Loucy (cell line): ENCODE measurements around the gene ZBED1.
"Not testable (repeated sequence)": the region's sequence is repeated elsewhere in the genome, so short reads cannot be mapped to it uniquely, and the experiment has no call there.

Source experiments
- H2AFZ ChIP-seq: fragments of 200-600 bp; sonication (generic); 2 replicates; pipeline ENCODE4 v1.6.0; 2016; ENCODE audit warnings: antibody characterized with exemption, mild to moderate bottlenecking, low read length, moderate library complexity
- H3F3A ChIP-seq: fragments of 200-600 bp; 2 replicates; pipeline ENCODE4 v1.6.0; 2016; ENCODE audit warnings: antibody characterized with exemption, low read depth, mild to moderate bottlenecking
- H3K27me3 ChIP-seq: fragments of 200-600 bp; sonication (generic); 2 replicates; pipeline ENCODE4 v1.6.1; 2014; ENCODE audit warnings: low read length, mild to moderate bottlenecking; ENCODE audit not compliant: insufficient read depth, poor library complexity, severe bottlenecking
- H3K36me3 ChIP-seq: fragments of 200-600 bp; sonication (generic); 2 replicates; pipeline ENCODE4 v1.6.1; 2016; ENCODE audit warnings: low read length; ENCODE audit not compliant: insufficient read depth
- H3K4me1 ChIP-seq: fragments of 200-600 bp; sonication (generic); 2 replicates; pipeline ENCODE4 v1.5.1; 2014; ENCODE audit warnings: low read length, mild to moderate bottlenecking; ENCODE audit not compliant: insufficient read depth, poor library complexity, severe bottlenecking
- H3K4me2 ChIP-seq: fragments of 200-600 bp; sonication (generic); 2 replicates; pipeline ENCODE4 v1.6.0; 2014; ENCODE audit warnings: antibody characterized with exemption, low read length, low read depth, mild to moderate bottlenecking; ENCODE audit not compliant: poor library complexity, severe bottlenecking
- H3K4me3 ChIP-seq: fragments of 200-600 bp; sonication (generic); 2 replicates; pipeline ENCODE4 v1.5.1; 2014; ENCODE audit warnings: low read length, mild to moderate bottlenecking, mixed read lengths; ENCODE audit not compliant: poor library complexity, severe bottlenecking
- H3K79me2 ChIP-seq: fragments of 200-600 bp; sonication (generic); 2 replicates; pipeline ENCODE4 v1.6.1; 2014; ENCODE audit warnings: low read length; ENCODE audit not compliant: insufficient read depth
- H3K9ac ChIP-seq: fragments of 200-600 bp; sonication (generic); 2 replicates; pipeline ENCODE4 v1.6.0; 2014; ENCODE audit warnings: mild to moderate bottlenecking, low read depth, low read length, moderate library complexity; ENCODE audit not compliant: poor library complexity, severe bottlenecking
- H3K9me2 ChIP-seq: fragments of 200-600 bp; sonication (generic); replicated peaks from 2 replicates; pipeline ENCODE4 v1.6.1; 2016; ENCODE audit warnings: low read depth, low read length, mixed read lengths
- H3K9me3 ChIP-seq: fragments of 200-600 bp; sonication (generic); 2 replicates; pipeline ENCODE4 v1.6.1; 2014; ENCODE audit warnings: mild to moderate bottlenecking, antibody characterized with exemption, low read length, low read depth; ENCODE audit not compliant: insufficient read depth
- H4K20me1 ChIP-seq: fragments of 200-600 bp; sonication (generic); 2 replicates; pipeline ENCODE4 v1.6.0; 2014; ENCODE audit warnings: antibody characterized with exemption, low read length, mild to moderate bottlenecking; ENCODE audit not compliant: insufficient read depth, poor library complexity, severe bottlenecking
- EZH2phosphoT487 ChIP-seq: fragments of 200-600 bp; IDR thresholded peaks from 2 replicates; pipeline ENCODE4 v1.6.1; 2018; ENCODE audit warnings: antibody characterized with exemption, mild to moderate bottlenecking, moderate library complexity, borderline replicate concordance
- TF ChIP-seq, protein P1 (sequence below): fragments of 200-600 bp; sonication (generic); conservative IDR thresholded peaks from 2 replicates; pipeline ENCODE4 v1.5.1; 2014; ENCODE audit warnings: mild to moderate bottlenecking, antibody characterized with exemption, low read length

Gene ZBED1

DNA sequence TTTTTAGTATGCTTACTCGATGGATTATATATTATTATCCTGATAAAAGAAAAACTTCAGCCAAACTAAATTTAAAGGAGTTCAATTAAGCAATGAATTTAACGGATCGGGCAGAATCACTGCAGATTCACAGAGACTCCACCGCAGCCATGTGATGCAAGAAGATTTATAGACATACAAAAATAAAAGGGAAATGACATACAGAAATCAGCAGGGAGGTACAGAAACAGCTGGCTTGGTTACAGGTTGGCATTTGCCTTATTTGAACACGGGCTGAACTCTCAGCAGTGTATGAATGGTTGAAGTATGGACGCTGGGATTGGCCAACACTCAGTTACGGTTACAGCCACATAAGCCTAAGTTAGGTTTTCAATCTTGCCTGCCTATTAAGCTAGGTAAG is 35.4 kb upstream of the ZBED1 start:
- TF ChIP-seq EZH2phosphoT487, result no peak
- TF ChIP-seq, protein P1, sequence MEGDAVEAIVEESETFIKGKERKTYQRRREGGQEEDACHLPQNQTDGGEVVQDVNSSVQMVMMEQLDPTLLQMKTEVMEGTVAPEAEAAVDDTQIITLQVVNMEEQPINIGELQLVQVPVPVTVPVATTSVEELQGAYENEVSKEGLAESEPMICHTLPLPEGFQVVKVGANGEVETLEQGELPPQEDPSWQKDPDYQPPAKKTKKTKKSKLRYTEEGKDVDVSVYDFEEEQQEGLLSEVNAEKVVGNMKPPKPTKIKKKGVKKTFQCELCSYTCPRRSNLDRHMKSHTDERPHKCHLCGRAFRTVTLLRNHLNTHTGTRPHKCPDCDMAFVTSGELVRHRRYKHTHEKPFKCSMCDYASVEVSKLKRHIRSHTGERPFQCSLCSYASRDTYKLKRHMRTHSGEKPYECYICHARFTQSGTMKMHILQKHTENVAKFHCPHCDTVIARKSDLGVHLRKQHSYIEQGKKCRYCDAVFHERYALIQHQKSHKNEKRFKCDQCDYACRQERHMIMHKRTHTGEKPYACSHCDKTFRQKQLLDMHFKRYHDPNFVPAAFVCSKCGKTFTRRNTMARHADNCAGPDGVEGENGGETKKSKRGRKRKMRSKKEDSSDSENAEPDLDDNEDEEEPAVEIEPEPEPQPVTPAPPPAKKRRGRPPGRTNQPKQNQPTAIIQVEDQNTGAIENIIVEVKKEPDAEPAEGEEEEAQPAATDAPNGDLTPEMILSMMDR, result no peak
- Histone ChIP-seq H3K9me3 (no peaks in the 10 kb centered on the region), H2AFZ (no peak overlapping the region), H3K27me3 (no peaks in the 10 kb centered on the region), H3K4me3 (no peak overlapping the region), H4K20me1 (no peaks in the 10 kb centered on the region), H3K79me2 (no peaks in the 10 kb centered on the region), H3K4me1 (no peaks in the 10 kb centered on the region), H3F3A (no peaks in the 10 kb centered on the region), H3K36me3 (no peaks in the 10 kb centered on the region), H3K9me2 (no peaks in the 10 kb centered on the region), H3K4me2 (no peak overlapping the region), H3K9ac (no peak overlapping the region)

DNA sequence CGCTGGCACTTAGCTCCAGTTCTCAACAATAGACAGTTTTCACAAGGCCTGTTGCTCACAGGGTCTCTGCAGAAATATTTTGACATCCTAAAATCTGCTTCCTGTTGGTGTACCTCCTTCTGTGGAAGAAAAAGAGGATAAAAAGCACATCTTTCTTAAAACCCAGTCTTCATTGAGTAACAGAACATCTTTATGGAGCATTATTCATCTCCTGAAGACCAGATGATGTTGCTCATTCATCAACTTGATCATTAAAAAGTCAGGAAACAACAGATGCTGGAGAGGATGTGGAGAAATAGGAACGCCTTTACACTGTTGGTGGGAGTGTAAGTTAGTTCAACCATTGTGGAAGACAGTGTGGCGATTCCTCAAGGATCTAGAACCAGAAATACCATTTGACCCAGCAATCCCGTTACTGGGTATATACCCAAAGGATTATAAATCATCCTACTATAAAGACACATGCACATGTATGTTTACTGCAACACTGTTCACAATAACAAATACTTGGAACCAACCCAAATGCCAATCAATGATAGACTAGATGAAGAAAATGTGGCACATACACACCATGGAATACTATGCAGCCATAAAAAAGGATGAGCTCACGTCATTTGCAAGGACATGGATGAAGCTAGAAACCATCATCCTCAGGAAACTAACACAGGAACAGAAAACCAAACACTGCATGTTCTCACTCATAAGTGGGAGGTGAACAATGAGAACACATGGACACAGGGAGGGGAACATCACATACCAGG is 33.7 kb upstream of the ZBED1 start:
- not testable (repeated sequence) for H3K4me1 ChIP-seq, H4K20me1 ChIP-seq, H3K9me3 ChIP-seq, H3F3A ChIP-seq, H3K9me2 ChIP-seq, H3K4me2 ChIP-seq, H3K79me2 ChIP-seq, H3K4me3 ChIP-seq, H3K36me3 ChIP-seq, H3K9ac ChIP-seq, H2AFZ ChIP-seq, H3K27me3 ChIP-seq

DNA sequence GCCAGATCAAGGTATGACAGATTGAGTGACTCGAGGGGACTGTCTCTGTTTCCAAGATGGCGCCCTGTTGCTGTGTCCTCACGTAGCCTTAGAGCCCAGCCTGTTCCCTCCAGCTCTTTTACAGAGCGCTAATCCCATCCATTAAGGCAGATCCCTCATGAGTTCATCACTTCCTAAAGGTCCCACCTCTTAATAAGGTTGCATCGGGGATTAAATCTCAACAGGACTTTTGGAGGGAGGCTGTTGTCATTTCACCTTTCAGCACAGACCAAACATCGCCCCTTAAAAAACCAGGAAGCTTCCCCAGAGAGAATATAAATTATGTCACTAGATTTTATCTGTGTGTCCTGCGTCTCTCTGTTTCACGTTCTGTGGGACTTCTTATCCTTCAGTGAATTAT is 32.6 kb upstream of the ZBED1 start:
- Histone ChIP-seq H3K79me2 (no peaks in the 10 kb centered on the region), H3F3A (no peaks in the 10 kb centered on the region), H3K9me3 (no peaks in the 10 kb centered on the region), H2AFZ (no peak overlapping the region), H3K27me3 (no peaks in the 10 kb centered on the region), H3K4me2 (no peak overlapping the region), H3K36me3 (no peaks in the 10 kb centered on the region), H3K4me1 (no peaks in the 10 kb centered on the region), H3K9me2 (no peaks in the 10 kb centered on the region), H3K4me3 (no peak overlapping the region), H4K20me1 (no peaks in the 10 kb centered on the region), H3K9ac (no peak overlapping the region)
- TF ChIP-seq EZH2phosphoT487, result no peak
- TF ChIP-seq, protein P1, result no peak

DNA sequence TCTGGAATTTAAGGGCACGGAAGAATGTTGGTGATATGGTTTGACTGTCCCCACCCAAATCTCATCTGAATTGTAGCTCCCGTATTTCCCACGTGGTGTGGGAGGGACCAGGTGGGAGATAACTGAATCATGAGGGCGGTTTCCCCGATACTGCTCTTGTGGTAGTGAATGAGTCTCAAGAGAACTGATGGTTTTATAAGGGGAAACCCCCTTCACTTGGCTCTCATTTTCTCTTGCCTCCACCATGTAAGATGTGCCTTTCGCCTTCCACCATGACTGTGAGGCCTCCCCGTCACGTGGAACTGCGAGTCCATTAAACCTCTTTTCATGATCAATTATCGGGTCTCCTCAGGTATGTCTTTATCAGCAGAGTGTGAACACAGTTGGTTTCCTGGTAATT is 25.6 kb upstream of the ZBED1 start:
- H3K27me3 ChIP-seq, result no peaks in the 10 kb centered on the region
- no peaks in the 10 kb centered on the region for H3K9me2 ChIP-seq
- H3K4me2 ChIP-seq, result no peak overlapping the region
- H3K4me3 ChIP-seq, result no peak overlapping the region
- no peaks in the 10 kb centered on the region for H3K9me3 ChIP-seq
- H3F3A ChIP-seq, result no peaks in the 10 kb centered on the region
- no peaks in the 10 kb centered on the region for H3K4me1 ChIP-seq
- TF ChIP-seq, protein P1, result no peak
- TF ChIP-seq EZH2phosphoT487, result no peak
- H3K79me2 ChIP-seq, result no peaks in the 10 kb centered on the region
- no peak overlapping the region for H3K9ac ChIP-seq
- no peaks in the 10 kb centered on the region for H4K20me1 ChIP-seq
- H2AFZ ChIP-seq, result no peak overlapping the region
- no peaks in the 10 kb centered on the region for H3K36me3 ChIP-seq
